H9 (cell line): Measurements from ENCODE around the gene STX16. TPM values are rescaled to one million over a fixed set of nuclear protein-coding genes. Genes with fewer than 3 reads are reported as not detected.

Experiments used
- DNase-seq: peaks from one replicate; pipeline ENCODE4 v3.0.0-alpha.2; 2017
- H2AFZ ChIP-seq: one replicate; pipeline ENCODE4 v1.6.1; 2013; ENCODE audit warnings: mild to moderate bottlenecking, low read length, control low read depth, moderate library complexity
- H2AK5ac ChIP-seq: 2 replicates; pipeline ENCODE4 v1.6.1; 2013; ENCODE audit warnings: low read length, control low read depth, mixed read lengths; ENCODE audit not compliant: insufficient read length
- H2BK120ac ChIP-seq: one replicate; pipeline ENCODE4 v1.6.1; 2013; ENCODE audit warnings: low read depth, mild to moderate bottlenecking, low read length, control low read depth, inconsistent platforms; ENCODE audit not compliant: poor library complexity, severe bottlenecking
- H2BK12ac ChIP-seq: 2 replicates; pipeline ENCODE4 v1.6.1; 2013; ENCODE audit warnings: low read length, control low read depth, mixed read lengths, low read depth; ENCODE audit not compliant: insufficient read length
- H2BK15ac ChIP-seq: 2 replicates; pipeline ENCODE4 v1.6.1; 2013; ENCODE audit warnings: low read depth, low read length, control low read depth
- H2BK20ac ChIP-seq: one replicate; pipeline ENCODE4 v1.6.1; 2013; ENCODE audit warnings: low read depth, mild to moderate bottlenecking, low read length, control low read depth, inconsistent platforms; ENCODE audit not compliant: poor library complexity, severe bottlenecking
- H2BK5ac ChIP-seq: 2 replicates; pipeline ENCODE4 v1.6.1; 2013; ENCODE audit warnings: low read length, control low read depth, mixed read lengths; ENCODE audit not compliant: insufficient read length
- H3K14ac ChIP-seq: 2 replicates; pipeline ENCODE4 v1.6.1; 2013; ENCODE audit warnings: low read length, control low read depth; ENCODE audit not compliant: insufficient read depth
- H3K18ac ChIP-seq: 2 replicates; pipeline ENCODE4 v1.6.1; 2013; ENCODE audit warnings: low read depth, mild to moderate bottlenecking, mixed read lengths, low read length, control low read depth; ENCODE audit not compliant: insufficient read length
- H3K23ac ChIP-seq: 2 replicates; pipeline ENCODE4 v1.6.1; 2013; ENCODE audit warnings: low read length, control low read depth, mixed read lengths, low read depth; ENCODE audit not compliant: insufficient read length
- H3K23me2 ChIP-seq: 2 replicates; pipeline ENCODE4 v1.6.1; 2013; ENCODE audit warnings: low read depth, mild to moderate bottlenecking, mixed read lengths, low read length, control low read depth; ENCODE audit not compliant: insufficient read length, poor library complexity, severe bottlenecking
- H3K27ac ChIP-seq: 2 replicates; pipeline ENCODE4 v1.5.1; 2013; ENCODE audit warnings: low read length, control low read depth, mixed read lengths, low read depth; ENCODE audit not compliant: insufficient read length
- H3K27me3 ChIP-seq: 2 replicates; pipeline ENCODE4 v1.6.1; 2013; ENCODE audit warnings: low read length, control low read depth, inconsistent platforms; ENCODE audit not compliant: insufficient read depth
- H3K4ac ChIP-seq: 2 replicates; pipeline ENCODE4 v1.6.1; 2013; ENCODE audit warnings: low read depth, mild to moderate bottlenecking, control low read depth, inconsistent platforms, low read length, moderate library complexity
- H3K4me1 ChIP-seq: 2 replicates; pipeline ENCODE4 v1.6.1; 2013; ENCODE audit warnings: low read length, control low read depth, inconsistent platforms; ENCODE audit not compliant: insufficient read depth
- H3K4me2 ChIP-seq: 2 replicates; pipeline ENCODE4 v1.6.1; 2013; ENCODE audit warnings: low read length, control low read depth, mixed read lengths; ENCODE audit not compliant: insufficient read length, insufficient read depth
- H3K56ac ChIP-seq: 2 replicates; pipeline ENCODE4 v1.6.1; 2013; ENCODE audit warnings: low read depth, mild to moderate bottlenecking, mixed read lengths, low read length, control low read depth; ENCODE audit not compliant: insufficient read length
- H3K79me1 ChIP-seq: 2 replicates; pipeline ENCODE4 v1.6.1; 2013; ENCODE audit warnings: low read depth, mild to moderate bottlenecking, moderate library complexity, low read length, control low read depth, inconsistent platforms; ENCODE audit not compliant: insufficient read depth, poor library complexity, severe bottlenecking
- H3K79me2 ChIP-seq: 2 replicates; pipeline ENCODE4 v1.6.1; 2013; ENCODE audit warnings: low read length, control low read depth, inconsistent platforms; ENCODE audit not compliant: insufficient read depth
- H3K9ac ChIP-seq: 2 replicates; pipeline ENCODE4 v1.6.1; 2013; ENCODE audit warnings: low read length, control low read depth, mixed read lengths; ENCODE audit not compliant: insufficient read length; ENCODE audit errors: extremely low read depth
- H3K9me3 ChIP-seq: one replicate; pipeline ENCODE4 v1.6.1; 2013; ENCODE audit warnings: low read depth, low read length, inconsistent platforms; ENCODE audit not compliant: control insufficient read depth
- H3T11ph ChIP-seq: one replicate; pipeline ENCODE4 v1.6.1; 2013; ENCODE audit warnings: mild to moderate bottlenecking, low read length, control low read depth, inconsistent platforms
- H4K20me1 ChIP-seq: one replicate; pipeline ENCODE4 v1.6.1; 2013; ENCODE audit not compliant: control insufficient read depth, insufficient read length, insufficient read depth
- H4K5ac ChIP-seq: 2 replicates; pipeline ENCODE4 v1.6.1; 2013; ENCODE audit warnings: low read depth, mild to moderate bottlenecking, mixed read lengths, low read length, control low read depth; ENCODE audit not compliant: insufficient read length
- H4K8ac ChIP-seq: replicated peaks from 2 replicates; pipeline ENCODE4 v1.6.1; 2013; ENCODE audit warnings: low read length, control low read depth, mixed read lengths, low read depth; ENCODE audit not compliant: insufficient read length
- H4K91ac ChIP-seq: 2 replicates; pipeline ENCODE4 v1.6.1; 2013; ENCODE audit warnings: low read depth, mild to moderate bottlenecking, moderate library complexity, mixed read lengths, low read length, control low read depth; ENCODE audit not compliant: insufficient read length
- H3K27ac Mint-ChIP-seq, 3 experiments: 2 replicates in 2 of 3; 3 replicates in 1 of 3; pipeline ENCODE4 v1.8.0; 2020 to 2021; ENCODE audit warnings: mixed read lengths in 3 of 3, mild to moderate bottlenecking in 1 of 3, moderate library complexity in 1 of 3
- H3K27me3 Mint-ChIP-seq: 2 replicates; pipeline ENCODE4 v1.8.0; 2021; ENCODE audit warnings: low read depth, mild to moderate bottlenecking, moderate library complexity, mixed read lengths
- H3K36me3 Mint-ChIP-seq, 3 experiments: 2 replicates in 2 of 3; 3 replicates in 1 of 3; pipeline ENCODE4 v1.8.0; 2020 to 2021; ENCODE audit warnings: low read depth in 3 of 3, mixed read lengths in 3 of 3; ENCODE audit not compliant: insufficient read depth in 1 of 3
- H3K4me1 Mint-ChIP-seq, 2 experiments: 2 replicates each; pipeline ENCODE4 v1.8.0; 2020; ENCODE audit warnings: mixed read lengths in 2 of 2
- H3K4me3 Mint-ChIP-seq, 2 experiments: 2 replicates in 1 of 2; 3 replicates in 1 of 2; pipeline ENCODE4 v1.8.0; 2020 to 2021; ENCODE audit warnings: mild to moderate bottlenecking in 2 of 2, mixed read lengths in 2 of 2, moderate library complexity in 1 of 2
- H3K9me3 Mint-ChIP-seq, 2 experiments: 2 replicates in 1 of 2; 3 replicates in 1 of 2; pipeline ENCODE4 v1.8.0; 2020; ENCODE audit warnings: mild to moderate bottlenecking in 2 of 2, mixed read lengths in 2 of 2, moderate library complexity in 1 of 2
- CTCF ChIP-seq: fragments of 200-600 bp; sonication (generic); conservative IDR thresholded peaks from 3 replicates; pipeline ENCODE4 v1.8.0; 2021; ENCODE audit warnings: antibody characterized with exemption, mild to moderate bottlenecking
- WGBS: extraction: QIAGEN DNeasy Blood & Tissue Kit; methylation state at CpG from one replicate; pipeline ENCODE4 v1.1.7; 2013; ENCODE audit warnings: missing lambda C conversion rate, low lambda C conversion rate, mixed read lengths; ENCODE audit not compliant: insufficient read length; ENCODE audit errors: extremely low coverage; 5-methylcytosine and 5-hydroxymethylcytosine counted together
- total RNA-seq: library from RNA; stranded (reverse); gene quantifications from 2 replicates; pipeline ENCODE4 v1.2.1, GENCODE V29; 2021

Gene STX16
- total RNA-seq, 1 experiment from 2014 or later, result 87.8 TPM

DNA sequence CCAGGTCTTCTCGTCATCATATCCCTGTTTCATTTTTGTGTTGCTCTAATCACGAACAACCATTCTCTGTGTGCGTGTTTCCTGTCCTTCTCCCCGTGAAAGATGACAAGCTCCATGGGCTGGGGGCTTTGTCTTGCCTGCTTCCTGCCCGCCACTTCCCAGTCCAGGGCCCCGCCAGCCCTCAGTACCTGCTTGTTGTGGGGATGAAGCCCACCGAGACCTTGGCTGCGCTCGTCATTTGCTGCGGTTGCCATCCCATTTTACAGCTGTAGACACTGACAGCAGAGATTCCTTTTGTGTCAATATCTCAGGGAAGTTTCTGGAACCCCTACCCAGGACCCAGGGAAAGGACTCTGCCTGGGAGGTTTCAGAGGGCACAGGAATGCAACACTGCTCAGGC, 40.3 kb upstream of the STX16 start:
- no peaks in the 10 kb centered on the region for H3K23me2 ChIP-seq
- H3K9me3 Mint-ChIP-seq, result peaks cover 0 to 2% of the 10 kb centered on the region in 2 experiments; a peak in 2 of 5 replicates

More for the DNA sequence above, 40.3 kb upstream of the STX16 start:
- Histone ChIP-seq H2BK15ac (no peak overlapping the region), H2BK12ac (no peak overlapping the region), H2BK5ac (no peak overlapping the region), H4K91ac (no peak overlapping the region), H2AFZ (no peak overlapping the region), H3K4me2 (no peak overlapping the region), H3K18ac (no peak overlapping the region), H3K4me1 (no peaks in the 10 kb centered on the region), H3K79me1 (no peaks in the 10 kb centered on the region), H4K8ac (no peak overlapping the region), H3K23ac (no peak overlapping the region), H4K5ac (no peak overlapping the region), H3K9ac (no peak overlapping the region), H3K4ac (no peak overlapping the region), H3K27me3 (no peaks in the 10 kb centered on the region), H2BK20ac (no peak overlapping the region), H3K14ac (no peak overlapping the region), H3K56ac (no peak overlapping the region), H3K9me3 (no peaks in the 10 kb centered on the region), H4K20me1 (no peaks in the 10 kb centered on the region), H3T11ph (no peak overlapping the region), H2BK120ac (no peak overlapping the region), H3K27ac (no peak overlapping the region), H3K79me2 (no peaks in the 10 kb centered on the region), H2AK5ac (no peak overlapping the region)
- Mint-ChIP-seq H3K36me3 (no peaks in the 10 kb centered on the region; a peak in 2 of 7 replicates), H3K27me3 (peaks cover 6% of the 10 kb centered on the region), H3K4me3 (no peak overlapping the region), H3K4me1 (peaks cover 0 to 4% of the 10 kb centered on the region in 2 experiments; a peak in 2 of 4 replicates), H3K27ac (peak overlapping the region in 1 of 3 experiments; percentile 66; a peak in 2 of 7 replicates)
- TF ChIP-seq CTCF, result no peak
- no CpG with 5 or more reads among the region's 10 CpGs for WGBS
- no peak for DNase-seq
